Esophagus muscularis mucosa (tissue), 3 donors: Measurements from ENCODE around the gene NMRAL1.

Source experiments
- CTCF ChIP-seq, 3 experiments: fragments of 200-600 bp in 2 of 3; fragments of 450-650 bp in 1 of 3; sonication (generic) in 2 of 3; IDR thresholded peaks; one replicate each; pipeline ENCODE4 v1.5.1; 2017 to 2019; ENCODE audit warnings: antibody characterized with exemption in 3 of 3, mild to moderate bottlenecking in 2 of 3, moderate library complexity in 1 of 3
- POLR2AphosphoS5 ChIP-seq, 2 donors: sonication (generic); formaldehyde crosslinking; IDR thresholded peaks; one replicate each; pipeline ENCODE4 v1.6.1; 2017; ENCODE audit warnings: antibody characterized with exemption in 2 of 2

- TF ChIP-seq CTCF (IDR thresholded peaks at IDR 0.05) (no peak), POLR2AphosphoS5 (IDR thresholded peaks at IDR 0.05) (no peak)
These were observed 60.1 kb downstream of the NMRAL1 start for GRCh38 chr16:4414187-4414917.
